Urothelium cell line (cell line): ENCODE measurements around the gene RSRC2.
"Not testable (repeated sequence)": the region's sequence is repeated elsewhere in the genome, so short reads cannot be mapped to it uniquely, and the experiment has no call there.

Experiments
- DNase-seq: peaks from one replicate; pipeline ENCODE4 v3.0.0; 2011; ENCODE audit warnings: low spot score, mixed read lengths
- FAIRE-seq: peaks from 2 replicates; lab custom pipeline; 2011; peaks lifted over from hg19 to GRCh38; lab: Jason Lieb, UNC

RSRC2 gene, protein sequence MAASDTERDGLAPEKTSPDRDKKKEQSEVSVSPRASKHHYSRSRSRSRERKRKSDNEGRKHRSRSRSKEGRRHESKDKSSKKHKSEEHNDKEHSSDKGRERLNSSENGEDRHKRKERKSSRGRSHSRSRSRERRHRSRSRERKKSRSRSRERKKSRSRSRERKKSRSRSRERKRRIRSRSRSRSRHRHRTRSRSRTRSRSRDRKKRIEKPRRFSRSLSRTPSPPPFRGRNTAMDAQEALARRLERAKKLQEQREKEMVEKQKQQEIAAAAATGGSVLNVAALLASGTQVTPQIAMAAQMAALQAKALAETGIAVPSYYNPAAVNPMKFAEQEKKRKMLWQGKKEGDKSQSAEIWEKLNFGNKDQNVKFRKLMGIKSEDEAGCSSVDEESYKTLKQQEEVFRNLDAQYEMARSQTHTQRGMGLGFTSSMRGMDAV

DNA sequence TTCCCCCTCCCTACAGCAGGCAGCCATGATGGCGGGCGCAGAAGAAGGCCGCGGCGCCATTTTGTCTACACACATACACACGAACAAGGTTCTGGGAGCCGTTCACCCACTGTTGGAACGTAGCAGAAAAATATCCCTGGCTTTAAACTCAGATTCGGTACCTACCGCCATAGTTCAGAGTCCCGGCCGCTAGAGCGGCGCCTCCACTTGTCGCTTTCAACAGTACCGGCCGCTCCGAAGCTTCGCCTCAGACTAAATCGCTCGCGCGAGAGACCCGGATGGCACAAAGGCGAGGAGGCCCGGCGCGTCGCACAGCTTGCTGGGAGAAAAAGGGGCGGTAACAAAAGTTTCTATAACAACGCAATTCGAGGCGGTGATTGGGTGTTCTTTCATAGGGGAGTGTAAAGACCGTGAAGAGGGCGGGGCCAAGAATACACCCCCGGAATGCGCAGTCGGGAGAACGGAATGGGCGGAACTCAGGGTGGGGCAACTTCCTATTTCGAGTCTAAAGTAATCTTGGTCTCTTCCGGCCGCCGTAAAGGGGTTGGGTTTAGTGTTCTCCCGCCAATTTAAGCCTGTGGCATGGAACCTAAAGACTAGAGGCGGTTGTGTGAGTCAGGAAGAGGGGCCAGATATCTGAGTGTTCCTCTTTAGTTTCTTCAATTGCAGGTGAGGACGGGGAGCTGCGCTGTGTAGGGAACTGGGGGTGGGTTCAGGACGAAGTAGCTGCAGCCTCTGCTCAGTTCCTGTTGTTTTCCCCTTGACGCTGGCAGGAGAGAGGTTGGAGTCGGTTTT is at the start of gene RSRC2, which contains the start of gene KNTC1:
TSS of gene RSRC2 (minus strand) at position 254 of the 795 bp plus-strand sequence. CDS start at position 171, 83 bp downstream.
TSS of gene KNTC1 (plus strand) at position 567 of the 795 bp plus-strand sequence. CDS start 2,815 bp downstream, outside the sequence.
- DNase-seq (peak; percentile 99), FAIRE-seq (no peak)

GRCh38 chr12:122571821-122572220 is 45.1 kb upstream of the RSRC2 start:
- DNase-seq = no peak
- no peak for FAIRE-seq

DNA sequence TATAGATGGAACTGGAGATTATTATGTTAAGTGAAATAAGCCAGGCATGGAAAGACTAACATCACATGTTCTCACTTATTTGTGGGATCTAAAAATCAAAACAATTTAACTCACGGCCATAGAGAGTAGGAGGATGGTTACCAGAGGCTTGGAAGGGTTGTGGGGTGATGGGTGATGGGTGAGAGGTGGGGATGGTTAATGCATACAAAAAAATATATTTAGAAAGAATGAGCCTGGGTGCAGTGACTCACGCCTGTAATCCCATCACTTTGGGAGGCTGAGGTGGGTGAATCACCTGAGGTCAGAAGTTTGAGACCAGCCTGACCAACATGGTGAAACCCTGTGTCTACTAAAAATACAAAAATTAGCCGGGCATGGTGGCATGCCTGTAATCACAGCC is 43.3 kb upstream of the RSRC2 start:
- FAIRE-seq, DNase-seq: not testable (repeated sequence)

DNA sequence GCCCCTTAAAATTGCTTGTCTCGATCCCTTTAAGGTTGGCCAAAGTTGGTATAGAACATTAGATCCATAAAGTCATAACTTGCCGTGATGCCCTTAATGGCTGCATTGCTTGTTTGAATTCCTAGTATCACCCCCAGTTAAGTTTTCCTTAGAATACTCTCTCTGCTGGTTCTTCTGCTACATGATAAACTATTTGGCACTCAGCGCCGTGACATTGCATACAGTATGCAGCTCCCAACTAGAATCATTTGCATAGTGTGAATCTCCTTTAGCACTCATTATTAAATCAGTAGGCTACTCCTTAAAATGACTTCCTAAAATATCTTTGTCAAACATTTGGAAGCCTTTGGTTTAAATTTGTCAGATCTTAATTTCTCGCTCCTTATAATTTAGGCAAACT is 42.6 kb upstream of the RSRC2 start:
- FAIRE-seq = no peak
- DNase-seq = no peak

GRCh38 chr12:122566816-122567215 is 40.1 kb upstream of the RSRC2 start:
- DNase-seq, FAIRE-seq: not testable (repeated sequence)

- FAIRE-seq = no peak
- no peak for DNase-seq
Measured at GRCh38 chr12:122563361-122563760, 36.6 kb upstream of the RSRC2 start.

DNA sequence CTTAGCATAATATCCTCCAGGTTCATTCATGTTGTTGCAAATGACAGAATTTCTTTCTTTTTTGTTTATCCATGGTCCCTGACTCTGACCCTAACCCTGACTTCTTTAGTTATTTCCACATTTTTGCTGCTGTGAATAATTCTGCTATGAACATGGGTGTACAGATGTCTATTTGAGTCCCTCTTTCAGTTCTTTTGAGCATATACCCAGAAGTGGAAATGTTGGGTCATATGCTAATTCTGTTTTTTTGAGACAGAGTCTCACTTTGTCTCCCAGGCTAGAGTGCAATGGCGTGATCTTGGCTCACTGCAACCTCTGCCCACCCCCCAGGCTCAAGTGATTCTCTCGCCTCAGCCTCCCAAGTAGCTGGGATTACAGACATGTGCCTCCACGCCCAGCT is 33.4 kb upstream of the RSRC2 start:
- FAIRE-seq = no peak

GRCh38 chr12:122558745-122559641 is 32.3 kb upstream of the RSRC2 start:
- FAIRE-seq (no peak), DNase-seq (no peak)

More for the DNA sequence above, 33.4 kb upstream of the RSRC2 start:
- DNase-seq = no peak

DNA sequence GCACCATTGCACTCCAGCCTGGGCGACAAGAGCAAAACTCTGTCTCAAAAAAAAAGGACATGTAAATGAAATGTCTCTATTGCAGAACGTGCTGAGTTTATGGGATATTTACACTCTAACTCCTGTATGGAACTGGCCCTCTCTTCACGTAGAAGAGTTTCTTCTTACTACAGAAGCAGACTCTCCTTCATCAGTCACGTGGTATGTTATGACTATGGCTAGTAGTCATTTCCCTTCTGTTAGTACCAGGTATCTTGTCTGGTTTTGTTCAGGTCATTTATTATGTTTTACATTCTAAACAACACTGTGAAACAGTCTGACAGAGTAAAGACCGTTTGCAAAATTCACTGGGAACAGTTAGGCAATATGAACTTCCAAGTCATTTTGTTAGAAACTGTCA is 20.6 kb upstream of the RSRC2 start:
- FAIRE-seq (no peak), DNase-seq (no peak)

DNA sequence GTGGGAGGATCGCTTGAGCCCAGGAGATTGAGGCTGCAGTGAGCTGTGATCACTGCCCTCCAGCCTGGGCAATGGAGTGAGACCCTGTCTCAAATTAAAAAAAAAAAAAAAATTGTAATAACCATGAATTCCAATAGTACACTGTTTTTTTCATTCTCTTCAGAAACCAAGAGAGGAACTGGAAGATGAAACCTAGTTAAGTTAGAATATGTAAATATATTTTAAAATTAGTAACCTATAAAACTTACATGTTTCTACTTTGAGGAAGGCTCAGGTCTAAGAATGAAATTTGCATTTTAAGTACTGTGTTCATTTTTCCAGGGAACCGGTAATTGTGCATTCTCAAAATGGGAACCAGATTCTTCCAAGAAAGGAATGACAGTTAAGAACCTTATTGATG is 19.1 kb upstream of the RSRC2 start:
- no peak for DNase-seq
- FAIRE-seq = no peak

- FAIRE-seq = no peak
- DNase-seq = no peak
Measured at GRCh38 chr12:122544537-122544936, 17.8 kb upstream of the RSRC2 start.

GRCh38 chr12:122538496-122538895 is 11.8 kb upstream of the RSRC2 start:
- FAIRE-seq (no peak), DNase-seq (no peak)

DNA sequence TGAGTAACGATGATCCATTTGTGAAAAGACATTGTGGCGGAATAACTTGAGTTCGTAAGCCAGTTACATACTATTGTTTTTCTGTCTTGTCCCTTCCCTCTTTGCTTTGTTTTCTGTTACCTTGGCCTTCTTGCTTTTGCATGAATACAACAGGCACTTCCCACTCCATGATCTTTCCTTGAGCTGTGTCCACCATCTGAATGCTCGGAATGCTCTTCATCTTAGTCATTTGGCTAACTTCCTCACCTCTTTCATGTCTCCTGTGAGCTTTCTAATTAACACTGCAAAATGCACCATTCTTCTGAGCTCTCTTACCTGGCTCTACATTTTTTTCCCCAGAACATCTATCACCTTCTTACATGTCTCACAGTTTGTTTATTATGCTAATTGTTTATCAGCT is 10.3 kb upstream of the RSRC2 start:
- DNase-seq = no peak
- FAIRE-seq = no peak

- no peak for FAIRE-seq
- DNase-seq = no peak
Measured at GRCh38 chr12:122533856-122534255, 7.1 kb upstream of the RSRC2 start.

GRCh38 chr12:122528992-122529391 is 2.3 kb upstream of the RSRC2 start:
- DNase-seq = no peak
- FAIRE-seq = no peak

GRCh38 chr12:122528582-122528981 is 1.8 kb upstream of the RSRC2 start:
- DNase-seq (no peak), FAIRE-seq (no peak)

GRCh38 chr12:122527478-122527944 is 775 bp upstream of the RSRC2 start:
- FAIRE-seq (no peak), DNase-seq (peak; percentile 23)

DNA sequence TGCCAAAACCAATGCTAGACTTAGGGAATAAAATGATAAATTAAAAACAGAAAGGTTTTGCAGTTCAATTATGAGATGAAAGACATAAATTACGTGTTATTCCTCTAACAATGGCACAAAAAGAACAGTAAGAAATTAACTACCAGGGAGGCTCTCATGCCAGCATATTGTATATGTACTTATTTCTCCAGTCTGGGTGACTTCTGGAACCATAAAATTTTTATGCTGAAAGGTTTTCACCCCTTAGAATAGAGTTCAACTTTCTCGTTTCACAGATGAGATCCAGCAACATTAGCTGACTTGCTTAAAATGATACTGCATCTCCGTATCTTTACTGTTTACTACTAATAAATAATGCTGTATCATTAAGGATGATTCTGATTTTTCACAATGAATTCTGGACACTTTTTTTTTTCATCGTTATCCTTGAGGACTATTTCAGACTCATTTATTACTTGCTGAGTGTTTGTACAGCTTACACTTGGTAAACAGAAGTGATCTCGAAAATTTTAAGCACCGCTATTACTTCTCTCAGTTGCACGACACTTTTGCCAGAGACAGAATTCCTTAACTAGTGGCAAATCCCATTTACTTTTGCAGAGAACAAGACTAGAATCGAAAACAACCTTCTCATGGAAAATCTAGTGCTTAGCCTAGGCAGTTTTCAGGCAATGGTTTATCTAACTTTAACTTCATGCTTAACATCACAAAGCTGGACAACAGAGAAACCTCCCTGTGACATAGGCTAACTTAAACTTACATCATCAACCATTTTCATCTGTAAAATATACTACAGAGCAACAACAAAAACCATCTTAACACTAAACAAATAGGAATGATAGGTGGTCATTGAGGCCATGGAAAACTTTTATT is 2.7 kb downstream of the RSRC2 start:
- DNase-seq (no peak), FAIRE-seq (no peak)

DNA sequence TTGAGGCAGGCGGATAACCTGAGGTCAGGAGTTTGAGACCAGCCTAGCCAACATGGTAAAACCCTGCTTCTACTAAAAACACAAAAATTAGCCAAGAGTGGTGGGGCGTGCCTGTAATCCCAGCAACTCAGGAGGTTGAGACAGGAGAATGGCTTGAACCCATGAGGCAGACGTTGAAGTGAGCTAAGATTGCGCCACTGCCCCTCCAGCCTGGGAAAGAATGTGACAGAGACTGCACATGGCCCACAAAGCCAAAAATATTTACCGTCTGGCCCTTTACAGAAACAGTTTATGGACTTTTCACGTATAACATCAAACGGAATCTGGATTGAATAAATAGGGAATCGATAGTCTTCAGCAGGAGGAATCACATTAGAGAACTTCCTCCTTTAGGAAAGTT is 3.5 kb downstream of the RSRC2 start:
- no peak for FAIRE-seq
- DNase-seq = no peak

GRCh38 chr12:122520676-122521075 is 6.1 kb downstream of the RSRC2 start:
- FAIRE-seq (no peak), DNase-seq (no peak)
